Gastroesophageal sphincter (tissue), 3 donors: ENCODE results near the gene WDR4.

ENCODE experiments used
- CTCF ChIP-seq, 4 experiments: fragments of 200-600 bp in 2 of 4; fragments of 450-650 bp in 2 of 4; sonication (generic) in 1 of 4; IDR thresholded peaks; one replicate each; pipeline ENCODE4 v1.5.1; 2017 to 2019; ENCODE audit warnings: antibody characterized with exemption in 4 of 4, mild to moderate bottlenecking in 2 of 4, moderate library complexity in 2 of 4
- EP300 ChIP-seq: sonication (generic); formaldehyde crosslinking; IDR thresholded peaks from one replicate; pipeline ENCODE4 v1.6.1; 2017; ENCODE audit warnings: antibody characterized with exemption, mild to moderate bottlenecking
- POLR2A ChIP-seq, 2 donors: fragments of 450-650 bp; IDR thresholded peaks; one replicate each; pipeline ENCODE4 v1.6.1; 2017; ENCODE audit warnings: antibody characterized with exemption in 2 of 2, mild to moderate bottlenecking in 2 of 2, moderate library complexity in 1 of 2
- POLR2AphosphoS5 ChIP-seq: sonication (generic); formaldehyde crosslinking; IDR thresholded peaks from one replicate; pipeline ENCODE4 v1.6.1; 2017; ENCODE audit warnings: antibody characterized with exemption

GRCh38 chr21:42848932-42849758 is 30.2 kb downstream of the WDR4 start:
- TF ChIP-seq CTCF (IDR thresholded peaks at IDR 0.05), result no peak
- TF ChIP-seq POLR2AphosphoS5, result no peak
- no peak for TF ChIP-seq POLR2A (IDR thresholded peaks at IDR 0.05)
- no peak for TF ChIP-seq EP300
